Activated T-cell treated with anti-CD3 and anti-CD28 coated beads, Interleukin-2, amount 50 U/mL, for 72 hours (primary cell): ENCODE data around the gene YTHDF1. TPM values are rescaled to one million over a fixed set of nuclear protein-coding genes. Genes with fewer than 3 reads are reported as not detected.

Experiments used
- ATAC-seq, 2 donors: fragments of 150-1000 bp; cut with Tn5 transposase; replicated peaks in 1 of 2; 2 replicates each; pipeline ENCODE4 v1.10.0; 2021; ENCODE audit warnings: moderate library complexity in 2 of 2, mild to moderate bottlenecking in 1 of 2
- DNase-seq, 2 donors: peaks; one replicate each; pipeline ENCODE4 v3.0.0; 2021 to 2022; ENCODE audit warnings: mixed read lengths in 1 of 2
- H3K27ac Mint-ChIP-seq: one replicate; pipeline ENCODE4 v1.8.0; 2022; ENCODE audit warnings: mild to moderate bottlenecking, moderate library complexity, mixed read lengths
- H3K27me3 Mint-ChIP-seq: one replicate; pipeline ENCODE4 v1.8.0; 2022; ENCODE audit warnings: low read depth, mixed read lengths
- H3K36me3 Mint-ChIP-seq, 2 donors: one replicate each; pipeline ENCODE4 v1.8.0; 2022; ENCODE audit warnings: mixed read lengths in 2 of 2, mild to moderate bottlenecking in 1 of 2; ENCODE audit not compliant: insufficient read depth in 2 of 2
- H3K4me1 Mint-ChIP-seq: one replicate; pipeline ENCODE4 v1.8.0; 2022; ENCODE audit warnings: low read depth, mixed read lengths
- H3K4me3 Mint-ChIP-seq, 2 donors: one replicate each; pipeline ENCODE4 v1.8.0; 2022; ENCODE audit warnings: mild to moderate bottlenecking in 2 of 2, mixed read lengths in 2 of 2, moderate library complexity in 2 of 2
- H3K9me3 Mint-ChIP-seq, 2 donors: one replicate each; pipeline ENCODE4 v1.8.0; 2022; ENCODE audit warnings: mixed read lengths in 2 of 2
- total RNA-seq, 2 donors: library from RNA; stranded (reverse); gene quantifications; one replicate each; pipeline ENCODE4 v1.2.3, GENCODE V29; 2022

YTHDF1 gene
- total RNA-seq, 2 donors from 2014 or later = 39.1 to 43.2 TPM

- no peaks in the 10 kb centered on the region for H3K9me3 Mint-ChIP-seq
- DNase-seq = no peak
- peaks cover 9% of the 10 kb centered on the region for H3K4me1 Mint-ChIP-seq
- peaks cover 25% of the 10 kb centered on the region for H3K27me3 Mint-ChIP-seq
- H3K36me3 Mint-ChIP-seq = no peaks in the 10 kb centered on the region
- peak overlapping the region; percentile 39 to 64 for H3K4me3 Mint-ChIP-seq
- no peak overlapping the region for H3K27ac Mint-ChIP-seq
- no peak for ATAC-seq
Observed at GRCh38 chr20:63179687-63180568, 36.0 kb downstream of the YTHDF1 start.

- ATAC-seq (peak; percentile 53 to 65), DNase-seq (peak; percentile 71 to 77)
- H3K4me1 Mint-ChIP-seq = peaks cover 9% of the 10 kb centered on the region
- H3K4me3 Mint-ChIP-seq = peak overlapping the region; percentile 39 to 64
- H3K27ac Mint-ChIP-seq = no peak overlapping the region
- no peaks in the 10 kb centered on the region for H3K9me3 Mint-ChIP-seq
- no peaks in the 10 kb centered on the region for H3K36me3 Mint-ChIP-seq
- H3K27me3 Mint-ChIP-seq = peaks cover 33% of the 10 kb centered on the region
Observed at GRCh38 chr20:63178889-63179686, 36.8 kb downstream of the YTHDF1 start.

GRCh38 chr20:63178446-63178820 lies 37.5 kb downstream of the YTHDF1 start:
- H3K36me3 Mint-ChIP-seq = no peaks in the 10 kb centered on the region
- DNase-seq (no peak), ATAC-seq (no peak)
- H3K27me3 Mint-ChIP-seq = peaks cover 33% of the 10 kb centered on the region
- peaks cover 9% of the 10 kb centered on the region for H3K4me1 Mint-ChIP-seq
- H3K4me3 Mint-ChIP-seq = no peak overlapping the region
- no peak overlapping the region for H3K27ac Mint-ChIP-seq
- no peaks in the 10 kb centered on the region for H3K9me3 Mint-ChIP-seq

- H3K4me3 Mint-ChIP-seq = peak overlapping the region; percentile 64 to 74
- H3K4me1 Mint-ChIP-seq = peaks cover 9% of the 10 kb centered on the region
- DNase-seq = no peak
- no peak for ATAC-seq
- no peak overlapping the region for H3K27ac Mint-ChIP-seq
- no peaks in the 10 kb centered on the region for H3K36me3 Mint-ChIP-seq
- H3K27me3 Mint-ChIP-seq = peaks cover 32% of the 10 kb centered on the region
- no peaks in the 10 kb centered on the region for H3K9me3 Mint-ChIP-seq
Observed at GRCh38 chr20:63177785-63178445, 38.0 kb downstream of the YTHDF1 start.

GRCh38 chr20:63177134-63177784 lies 38.7 kb downstream of the YTHDF1 start:
- peaks cover 9% of the 10 kb centered on the region for H3K4me1 Mint-ChIP-seq

GRCh38 chr20:63176427-63177133 lies 39.4 kb downstream of the YTHDF1 start:
- peak overlapping the region; percentile 38 for H3K27ac Mint-ChIP-seq
- peak overlapping the region; percentile 51 to 59 for H3K4me3 Mint-ChIP-seq
- no peak for DNase-seq
- H3K9me3 Mint-ChIP-seq = no peaks in the 10 kb centered on the region
- H3K4me1 Mint-ChIP-seq = peaks cover 9% of the 10 kb centered on the region
- peaks cover 43% of the 10 kb centered on the region for H3K27me3 Mint-ChIP-seq
- no peaks in the 10 kb centered on the region for H3K36me3 Mint-ChIP-seq
- no peak for ATAC-seq

More at GRCh38 chr20:63177134-63177784, 38.7 kb downstream of the YTHDF1 start:
- Mint-ChIP-seq H3K9me3 (no peaks in the 10 kb centered on the region), H3K27ac (no peak overlapping the region), H3K4me3 (peak overlapping the region; percentile 39 to 74), H3K36me3 (no peaks in the 10 kb centered on the region), H3K27me3 (peaks cover 36% of the 10 kb centered on the region)
- peak; percentile 45 to 49 for DNase-seq
- ATAC-seq = peak in 1 of 2 donors; percentile 28

GRCh38 chr20:63176034-63176426 lies 39.9 kb downstream of the YTHDF1 start:
- Mint-ChIP-seq H3K36me3 (no peaks in the 10 kb centered on the region), H3K4me3 (peak overlapping the region; percentile 51 to 59), H3K27me3 (peaks cover 46% of the 10 kb centered on the region), H3K4me1 (peaks cover 9% of the 10 kb centered on the region), H3K27ac (peak overlapping the region; percentile 38), H3K9me3 (no peaks in the 10 kb centered on the region)
- DNase-seq (no peak), ATAC-seq (no peak)

- ATAC-seq (no peak), DNase-seq (no peak)
- Mint-ChIP-seq H3K4me3 (no peak overlapping the region), H3K4me1 (peaks cover 9% of the 10 kb centered on the region), H3K27ac (no peak overlapping the region), H3K36me3 (no peaks in the 10 kb centered on the region), H3K9me3 (no peaks in the 10 kb centered on the region), H3K27me3 (peaks cover 46% of the 10 kb centered on the region)
Observed at GRCh38 chr20:63175038-63175895, 40.7 kb downstream of the YTHDF1 start.

- H3K4me1 Mint-ChIP-seq = peaks cover 7% of the 10 kb centered on the region
- no peaks in the 10 kb centered on the region for H3K9me3 Mint-ChIP-seq
- H3K4me3 Mint-ChIP-seq = no peak overlapping the region
- no peaks in the 10 kb centered on the region for H3K36me3 Mint-ChIP-seq
- ATAC-seq (no peak), DNase-seq (no peak)
- H3K27me3 Mint-ChIP-seq = peaks cover 43% of the 10 kb centered on the region
- H3K27ac Mint-ChIP-seq = no peak overlapping the region
Observed at GRCh38 chr20:63174309-63175037, 41.5 kb downstream of the YTHDF1 start.

GRCh38 chr20:63173552-63174191 lies 42.3 kb downstream of the YTHDF1 start:
- ATAC-seq = no peak
- Mint-ChIP-seq H3K9me3 (no peaks in the 10 kb centered on the region), H3K4me1 (peaks cover 5% of the 10 kb centered on the region), H3K27me3 (peaks cover 41% of the 10 kb centered on the region), H3K4me3 (no peak overlapping the region), H3K27ac (no peak overlapping the region), H3K36me3 (no peaks in the 10 kb centered on the region)
- no peak for DNase-seq

- no peak overlapping the region for H3K27ac Mint-ChIP-seq
- H3K9me3 Mint-ChIP-seq = no peaks in the 10 kb centered on the region
- no peaks in the 10 kb centered on the region for H3K36me3 Mint-ChIP-seq
- H3K27me3 Mint-ChIP-seq = peaks cover 41% of the 10 kb centered on the region
- no peak overlapping the region for H3K4me3 Mint-ChIP-seq
- DNase-seq (no peak), ATAC-seq (peak in 1 of 2 donors; percentile 30)
- peaks cover 5% of the 10 kb centered on the region for H3K4me1 Mint-ChIP-seq
Observed at GRCh38 chr20:63172726-63173125, 43.2 kb downstream of the YTHDF1 start.
